ENCODE results near the gene ARRB1. TPM values are rescaled to one million over a fixed set of nuclear protein-coding genes. Genes with fewer than 3 reads are reported as not detected.
A peak's percentile ranks its signal among the peaks of the same experiment; 100 is the strongest.

ARRB1 gene
- total and polyA plus RNA-seq, 9 of the 15 experiments (the other 6 are each of a cell fraction or from before 2014, with no cell fraction given) = 6.6 to 45.4 (median 28.5) TPM

GRCh38 chr11:75241036-75241905, 110.2 kb downstream of the ARRB1 start (continued):
- TF ChIP-seq ZNF407 (IDR thresholded peaks at IDR 0.05; ENCODE audit: low read depth) (no peak), CTCF (IDR thresholded peaks at IDR 0.05 in 2 of 3, conservative IDR thresholded peaks at IDR 0.05 in 1 of 3; ENCODE audit: insufficient read depth in 2 of 3, low read depth in 1 of 3, low read length in 3 of 3) (peak in 2 of 3 experiments; percentile 99; a peak in 5 of 6 replicates), POLR2G (IDR thresholded peaks at IDR 0.05; ENCODE audit: low read depth, low read length) (peak; percentile 76), NCOA2 (IDR thresholded peaks at IDR 0.05; ENCODE audit: partially characterized antibody in 2 of 2) (no peak), POLR2H (tag; IDR thresholded peaks at IDR 0.05; ENCODE audit: low read depth) (no peak), E2F6 (IDR thresholded peaks at IDR 0.05; ENCODE audit: borderline replicate concordance in 1 of 2, extremely low read depth in 1 of 2, insufficient read depth in 1 of 2, insufficient read length in 1 of 2, low read depth in 1 of 2, low read length in 1 of 2, poor library complexity in 1 of 2, severe bottlenecking in 1 of 2) (peak; percentile 82 to 96), KDM5B (IDR thresholded peaks at IDR 0.05; ENCODE audit: insufficient replicate concordance, low read depth, low read length) (peak; percentile 61), RB1 (IDR thresholded peaks at IDR 0.05; ENCODE audit: low read depth) (peak; percentile 96), MYC (IDR thresholded peaks at IDR 0.05; ENCODE audit: low read depth, low read length) (peak; percentile 82), MYC (CRISPR knock-in tag; IDR thresholded peaks at IDR 0.05; ENCODE audit: borderline replicate concordance, low read depth) (no peak), EP300 (IDR thresholded peaks at IDR 0.05; ENCODE audit: low read length) (peak; percentile 12; the same call in 1 of the 2 replicates), ZNF395 (CRISPR knock-in tag; IDR thresholded peaks at IDR 0.05) (peak; percentile 87)
